ENCODE results near the gene PSG6.
"Not testable (repeated sequence)": the region's sequence is repeated elsewhere in the genome, so short reads cannot be mapped to it uniquely, and the experiment has no call there.

DNA sequence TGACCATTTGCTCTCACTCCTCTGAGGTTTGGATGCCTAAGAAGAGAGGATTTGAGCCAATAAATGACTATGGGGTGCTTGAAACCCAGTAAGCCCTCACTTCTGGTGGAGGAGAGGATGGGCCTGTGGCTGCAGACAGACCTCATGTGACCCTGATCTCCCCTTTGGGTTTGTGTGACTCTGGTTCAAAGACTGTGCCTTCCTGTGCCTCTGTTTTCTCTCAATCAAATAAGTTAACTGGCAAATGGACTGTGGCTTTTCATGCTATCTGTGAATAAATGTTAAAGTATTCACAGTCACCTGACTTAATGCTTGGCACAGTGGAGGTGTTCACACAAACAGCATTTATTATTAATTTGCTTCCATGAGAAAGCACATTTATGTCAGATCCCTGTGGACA is 64.9 kb downstream of the PSG6 start:
- TF ChIP-seq RAD21 (IDR thresholded peaks at IDR 0.05; ENCODE audit: insufficient read depth, low read depth, low read length); BRCA1 (IDR thresholded peaks at IDR 0.05; ENCODE audit: low read depth, low read length); EZH2 (IDR thresholded peaks at IDR 0.05; ENCODE audit: borderline replicate concordance, control insufficient read depth, low read depth, low read length); TAF1 (IDR thresholded peaks at IDR 0.05; ENCODE audit: borderline replicate concordance, low read depth, low read length): not testable (repeated sequence)
- TF ChIP-seq, protein P1, sequence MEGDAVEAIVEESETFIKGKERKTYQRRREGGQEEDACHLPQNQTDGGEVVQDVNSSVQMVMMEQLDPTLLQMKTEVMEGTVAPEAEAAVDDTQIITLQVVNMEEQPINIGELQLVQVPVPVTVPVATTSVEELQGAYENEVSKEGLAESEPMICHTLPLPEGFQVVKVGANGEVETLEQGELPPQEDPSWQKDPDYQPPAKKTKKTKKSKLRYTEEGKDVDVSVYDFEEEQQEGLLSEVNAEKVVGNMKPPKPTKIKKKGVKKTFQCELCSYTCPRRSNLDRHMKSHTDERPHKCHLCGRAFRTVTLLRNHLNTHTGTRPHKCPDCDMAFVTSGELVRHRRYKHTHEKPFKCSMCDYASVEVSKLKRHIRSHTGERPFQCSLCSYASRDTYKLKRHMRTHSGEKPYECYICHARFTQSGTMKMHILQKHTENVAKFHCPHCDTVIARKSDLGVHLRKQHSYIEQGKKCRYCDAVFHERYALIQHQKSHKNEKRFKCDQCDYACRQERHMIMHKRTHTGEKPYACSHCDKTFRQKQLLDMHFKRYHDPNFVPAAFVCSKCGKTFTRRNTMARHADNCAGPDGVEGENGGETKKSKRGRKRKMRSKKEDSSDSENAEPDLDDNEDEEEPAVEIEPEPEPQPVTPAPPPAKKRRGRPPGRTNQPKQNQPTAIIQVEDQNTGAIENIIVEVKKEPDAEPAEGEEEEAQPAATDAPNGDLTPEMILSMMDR (IDR thresholded peaks at IDR 0.05 in 2 of 3, conservative IDR thresholded peaks at IDR 0.05 in 1 of 3; ENCODE audit: control insufficient read depth in 2 of 3, extremely low read depth in 1 of 3, insufficient read depth in 1 of 3, low read depth in 3 of 3, low read length in 3 of 3): not testable (repeated sequence)

Data from GM12878 (cell line).